Duodenal mucosa (tissue), 2 donors: ENCODE measurements around the gene ZNF577.

Source experiments
- H3K27ac ChIP-seq: one replicate; pipeline ENCODE4 v1.7.0; 2013; ENCODE audit warnings: low read depth, low read length
- H3K27me3 ChIP-seq, 2 donors: one replicate each; pipeline ENCODE4 v1.7.0; 2013; ENCODE audit warnings: low read length in 2 of 2, control low read depth in 1 of 2; ENCODE audit not compliant: insufficient read depth in 2 of 2, control insufficient read depth in 1 of 2
- H3K36me3 ChIP-seq, 2 donors: one replicate each; pipeline ENCODE4 v1.7.0; 2013; ENCODE audit warnings: low read length in 2 of 2, control low read depth in 1 of 2; ENCODE audit not compliant: insufficient read depth in 2 of 2, control insufficient read depth in 1 of 2
- H3K4me1 ChIP-seq, 2 donors: one replicate each; pipeline ENCODE4 v1.7.0; 2013; ENCODE audit warnings: low read length in 2 of 2, control low read depth in 1 of 2; ENCODE audit not compliant: insufficient read depth in 2 of 2, control insufficient read depth in 1 of 2
- H3K4me3 ChIP-seq, 2 donors: one replicate each; pipeline ENCODE4 v1.7.0; 2013; ENCODE audit warnings: low read length in 2 of 2, low read depth in 1 of 2
- H3K9ac ChIP-seq, 2 donors: one replicate each; pipeline ENCODE4 v1.7.0; 2013; ENCODE audit warnings: low read length in 2 of 2, low read depth in 1 of 2
- H3K9me3 ChIP-seq, 2 donors: one replicate each; pipeline ENCODE4 v1.7.0; 2013; ENCODE audit warnings: low read length in 2 of 2, control low read depth in 1 of 2; ENCODE audit not compliant: control insufficient read depth in 1 of 2

Gene ZNF577

DNA sequence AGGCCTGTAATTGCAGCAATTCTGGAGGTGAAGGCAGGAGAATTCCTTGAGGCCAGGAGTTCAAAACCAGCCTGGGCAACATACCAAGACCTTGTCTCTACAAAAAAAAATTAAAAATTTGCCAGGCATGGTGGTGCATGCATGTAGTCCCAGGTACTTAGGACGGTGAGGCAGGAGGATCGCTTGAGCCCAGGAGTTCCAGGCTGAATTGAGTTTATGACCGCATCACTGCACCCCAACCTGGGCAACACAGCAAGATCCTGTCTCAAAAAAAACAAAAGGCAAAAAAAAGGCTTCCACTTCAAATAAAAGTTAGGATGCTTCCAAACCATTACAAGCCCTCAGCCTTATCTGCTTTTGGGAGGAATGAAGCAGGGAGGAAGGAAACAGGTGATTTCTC lies 5.2 kb downstream of the ZNF577 start:
- no peaks in the 10 kb centered on the region for H3K27me3 ChIP-seq
- no peak overlapping the region for H3K27ac ChIP-seq
- no peak overlapping the region for H3K4me3 ChIP-seq
- peaks cover 30 to 52% of the 10 kb centered on the region in 2 donors for H3K9me3 ChIP-seq
- H3K4me1 ChIP-seq, result no peaks in the 10 kb centered on the region
- H3K9ac ChIP-seq, result no peak overlapping the region
- H3K36me3 ChIP-seq, result peaks cover 7 to 20% of the 10 kb centered on the region in 2 donors

DNA sequence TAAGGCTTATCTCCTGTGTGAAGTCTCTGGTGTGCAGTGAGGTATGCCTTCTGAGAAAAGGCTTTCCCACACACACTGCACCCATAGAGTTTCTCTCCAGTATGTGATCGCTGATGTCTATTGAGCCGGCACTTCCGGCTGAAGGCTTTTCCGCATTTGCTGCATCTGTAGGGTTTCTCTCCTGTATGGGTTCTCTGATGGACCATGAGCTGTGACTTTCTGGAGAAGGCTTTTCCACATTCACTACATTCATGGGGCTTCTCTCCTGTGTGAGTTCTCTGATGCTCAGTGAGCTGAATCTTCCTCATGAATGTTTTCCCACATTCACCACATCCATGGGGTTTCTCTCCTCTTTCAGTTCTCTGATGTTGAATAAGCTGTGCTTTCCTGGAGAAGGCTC lies 14.7 kb downstream of the ZNF577 start:
- no peak overlapping the region for H3K27ac ChIP-seq
- H3K4me3 ChIP-seq, result peak overlapping the region; percentile 4 to 39
- H3K9me3 ChIP-seq, result peaks cover 68 to 89% of the 10 kb centered on the region in 2 donors
- no peaks in the 10 kb centered on the region for H3K4me1 ChIP-seq
- no peaks in the 10 kb centered on the region for H3K27me3 ChIP-seq
- H3K9ac ChIP-seq, result no peak overlapping the region
- H3K36me3 ChIP-seq, result peaks cover 31 to 43% of the 10 kb centered on the region in 2 donors

DNA sequence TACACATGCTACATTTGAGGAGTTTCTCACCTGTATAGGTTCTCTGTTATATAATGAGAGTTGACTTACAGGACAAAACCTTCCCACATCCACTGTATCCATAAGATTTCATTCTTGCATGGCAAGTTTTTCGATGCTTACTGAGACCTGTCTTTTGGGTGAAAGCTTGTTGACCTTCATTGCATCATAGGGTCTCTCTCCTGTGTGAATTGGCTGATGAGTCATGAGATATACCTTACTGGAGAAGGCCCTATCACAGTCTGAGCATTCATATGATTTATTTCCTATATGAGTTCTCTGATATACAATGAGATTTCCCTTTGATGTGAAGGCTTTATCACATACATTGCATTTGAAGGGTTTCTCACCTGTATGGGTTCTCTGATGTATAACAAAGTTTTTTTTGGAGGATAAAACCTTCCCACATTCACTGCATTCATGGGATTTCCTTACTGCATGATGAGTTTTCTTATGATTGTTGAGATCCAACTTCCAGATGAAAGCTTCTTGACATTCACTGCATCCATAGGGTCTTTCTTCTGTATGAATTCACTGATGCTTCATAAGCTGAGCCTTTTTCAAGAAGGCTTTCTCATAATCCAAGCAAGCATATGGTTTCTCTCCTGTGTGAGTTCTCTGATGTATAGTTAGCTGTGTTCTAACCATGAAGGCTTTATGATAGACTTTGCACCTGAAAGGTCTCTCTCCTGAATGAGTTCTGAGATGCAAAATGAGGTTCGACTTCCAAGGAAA lies 25.7 kb downstream of the ZNF577 start:
- peak overlapping the region in 1 of 2 donors; percentile 8 for H3K4me3 ChIP-seq
- H3K9me3 ChIP-seq, result peaks cover 69 to 76% of the 10 kb centered on the region in 2 donors
- H3K36me3 ChIP-seq, result peaks cover 0 to 5% of the 10 kb centered on the region in 2 donors
- H3K27ac ChIP-seq, result no peak overlapping the region
- H3K9ac ChIP-seq, result no peak overlapping the region
- no peaks in the 10 kb centered on the region for H3K27me3 ChIP-seq
- no peaks in the 10 kb centered on the region for H3K4me1 ChIP-seq

DNA sequence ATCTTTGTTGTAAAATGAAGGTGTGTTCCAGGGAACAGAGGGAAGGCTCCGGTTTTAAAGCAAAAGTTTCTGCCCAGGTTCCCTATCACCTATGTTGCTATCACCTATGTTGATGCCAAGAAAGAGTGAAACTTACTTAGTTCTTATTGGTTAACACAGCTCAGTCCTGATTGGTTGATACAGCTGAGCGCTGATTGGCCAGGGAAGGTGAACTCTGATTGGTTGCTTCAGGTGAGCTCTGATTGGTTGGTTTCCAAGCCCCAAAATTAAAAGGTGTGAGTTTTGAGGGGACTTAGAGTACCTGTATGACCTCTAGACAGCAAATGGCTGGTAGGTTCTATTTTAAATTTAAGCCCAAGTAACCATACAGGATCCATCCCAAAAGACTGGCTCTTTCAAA lies 50.6 kb downstream of the ZNF577 start:
- H3K4me1 ChIP-seq, result no peaks in the 10 kb centered on the region
- no peak overlapping the region for H3K9ac ChIP-seq
- H3K9me3 ChIP-seq, result peaks cover 12 to 14% of the 10 kb centered on the region in 2 donors
- no peak overlapping the region for H3K4me3 ChIP-seq
- no peak overlapping the region for H3K27ac ChIP-seq
- H3K36me3 ChIP-seq, result no peaks in the 10 kb centered on the region
- H3K27me3 ChIP-seq, result no peaks in the 10 kb centered on the region

DNA sequence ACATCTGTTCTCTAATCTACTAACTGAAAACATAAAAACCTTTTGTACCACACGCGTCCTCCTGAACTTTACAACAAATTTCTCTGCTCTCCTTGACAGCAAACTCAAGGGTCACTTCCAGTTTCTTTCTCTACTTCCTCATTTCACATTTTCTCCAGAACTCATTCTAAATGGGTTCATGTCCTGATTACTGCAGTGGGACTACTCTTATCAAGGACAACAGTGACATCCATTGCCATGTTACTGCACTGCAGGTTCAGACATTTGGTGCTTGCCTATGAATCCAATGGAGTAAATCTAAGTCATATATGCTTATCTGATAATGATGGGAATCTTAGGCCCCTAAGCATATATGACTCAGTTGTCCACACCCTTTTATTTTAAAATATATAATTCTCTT lies 57.5 kb downstream of the ZNF577 start:
- no peak overlapping the region for H3K27ac ChIP-seq
- peaks cover 12 to 16% of the 10 kb centered on the region in 2 donors for H3K9me3 ChIP-seq
- no peaks in the 10 kb centered on the region for H3K4me1 ChIP-seq

DNA sequence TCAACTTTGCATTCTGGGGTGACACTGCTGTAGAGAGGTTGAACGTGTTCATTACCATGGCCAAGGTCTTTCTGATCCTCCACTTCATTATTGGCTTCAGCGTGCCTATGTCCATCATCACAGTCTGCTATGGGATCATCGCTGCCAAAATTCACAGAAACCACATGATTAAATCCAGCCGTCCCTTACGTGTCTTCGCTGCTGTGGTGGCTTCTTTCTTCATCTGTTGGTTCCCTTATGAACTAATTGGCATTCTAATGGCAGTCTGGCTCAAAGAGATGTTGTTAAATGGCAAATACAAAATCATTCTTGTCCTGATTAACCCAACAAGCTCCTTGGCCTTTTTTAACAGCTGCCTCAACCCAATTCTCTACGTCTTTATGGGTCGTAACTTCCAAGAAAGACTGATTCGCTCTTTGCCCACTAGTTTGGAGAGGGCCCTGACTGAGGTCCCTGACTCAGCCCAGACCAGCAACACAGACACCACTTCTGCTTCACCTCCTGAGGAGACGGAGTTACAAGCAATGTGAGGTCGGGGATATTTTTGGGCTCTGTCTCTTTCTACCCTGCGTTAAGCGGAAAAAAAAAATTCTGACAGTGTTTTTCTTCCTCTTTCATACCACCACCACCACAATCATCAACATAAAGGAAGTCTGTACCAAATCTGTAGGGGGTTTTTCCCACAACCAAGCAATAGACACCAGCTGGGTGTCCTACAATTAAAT lies 63.3 kb downstream of the ZNF577 start:
- no peak overlapping the region for H3K9ac ChIP-seq
- peaks cover 0 to 5% of the 10 kb centered on the region in 2 donors for H3K4me1 ChIP-seq
- no peaks in the 10 kb centered on the region for H3K27me3 ChIP-seq
- H3K27ac ChIP-seq, result no peak overlapping the region
- peaks cover 12 to 22% of the 10 kb centered on the region in 2 donors for H3K9me3 ChIP-seq
- H3K36me3 ChIP-seq, result no peaks in the 10 kb centered on the region
- H3K4me3 ChIP-seq, result no peak overlapping the region

More for the DNA sequence above, 57.5 kb downstream of the ZNF577 start:
- Histone ChIP-seq H3K27me3 (no peaks in the 10 kb centered on the region), H3K9ac (no peak overlapping the region), H3K4me3 (no peak overlapping the region), H3K36me3 (no peaks in the 10 kb centered on the region)

DNA sequence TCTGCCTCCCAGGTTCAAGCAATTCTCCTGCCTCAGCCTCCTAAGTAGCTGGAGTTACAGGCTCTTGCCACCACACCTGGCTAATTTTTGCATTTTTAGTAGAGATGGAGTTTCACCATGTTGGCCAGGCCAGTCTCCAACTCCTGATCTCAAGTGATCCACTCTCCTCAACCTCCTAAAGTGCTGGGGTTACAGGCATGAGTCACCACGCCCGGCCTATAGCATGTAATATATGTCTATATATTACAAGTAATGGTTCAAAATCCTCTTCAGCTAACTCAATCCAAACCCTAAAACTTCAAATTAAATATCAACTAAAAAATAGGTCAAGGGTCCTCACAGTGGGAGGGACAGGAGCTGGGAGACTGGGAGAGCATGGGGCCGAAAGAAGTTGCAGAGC lies 64.8 kb downstream of the ZNF577 start:
- Histone ChIP-seq H3K27me3 (no peaks in the 10 kb centered on the region), H3K36me3 (no peaks in the 10 kb centered on the region), H3K4me3 (no peak overlapping the region), H3K9me3 (peaks cover 5 to 22% of the 10 kb centered on the region in 2 donors), H3K9ac (no peak overlapping the region), H3K27ac (no peak overlapping the region), H3K4me1 (peaks cover 0 to 5% of the 10 kb centered on the region in 2 donors)

DNA sequence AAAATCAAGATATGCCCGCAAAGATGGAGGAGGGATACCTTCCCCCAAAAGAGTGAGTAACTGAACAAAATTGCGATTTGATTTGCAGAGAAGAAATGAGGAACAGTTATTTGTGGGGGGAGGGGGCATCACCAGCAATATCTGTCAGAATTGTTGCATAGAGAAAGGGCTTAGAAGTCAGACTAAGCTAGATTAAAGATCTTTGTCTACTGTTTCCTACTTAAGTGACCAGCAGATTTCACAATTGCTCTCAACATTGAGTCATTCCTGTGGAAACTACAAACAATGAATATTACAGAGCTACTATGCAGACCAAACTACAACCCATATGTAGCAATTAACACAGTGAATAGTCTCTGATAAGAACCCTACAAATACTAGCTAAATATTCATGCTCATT lies 65.4 kb downstream of the ZNF577 start:
- Histone ChIP-seq H3K27ac (no peak overlapping the region), H3K36me3 (no peaks in the 10 kb centered on the region), H3K4me1 (peaks cover 0 to 5% of the 10 kb centered on the region in 2 donors), H3K4me3 (no peak overlapping the region), H3K9ac (no peak overlapping the region), H3K9me3 (peaks cover 5 to 16% of the 10 kb centered on the region in 2 donors), H3K27me3 (no peaks in the 10 kb centered on the region)

DNA sequence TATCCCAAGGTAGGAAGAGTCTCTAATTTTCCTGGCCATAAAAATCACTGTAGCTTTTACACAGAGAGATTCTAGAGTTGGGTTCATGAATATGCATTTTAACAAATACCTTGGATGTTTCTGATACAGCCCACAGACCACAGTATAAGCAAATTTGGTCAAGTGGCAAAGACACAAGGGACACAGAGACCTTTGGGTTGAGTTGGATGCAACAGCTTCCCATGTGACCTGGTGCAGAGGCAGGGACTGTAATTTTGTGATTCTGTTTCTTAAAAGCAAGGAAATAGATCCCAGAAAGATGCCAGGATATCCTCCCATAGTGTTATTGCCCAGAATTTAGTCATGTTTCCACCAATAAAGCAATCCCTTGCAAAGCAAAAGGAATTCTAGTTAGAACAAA lies 65.8 kb downstream of the ZNF577 start:
- Histone ChIP-seq H3K4me3 (no peak overlapping the region), H3K9me3 (peaks cover 5 to 13% of the 10 kb centered on the region in 2 donors)

DNA sequence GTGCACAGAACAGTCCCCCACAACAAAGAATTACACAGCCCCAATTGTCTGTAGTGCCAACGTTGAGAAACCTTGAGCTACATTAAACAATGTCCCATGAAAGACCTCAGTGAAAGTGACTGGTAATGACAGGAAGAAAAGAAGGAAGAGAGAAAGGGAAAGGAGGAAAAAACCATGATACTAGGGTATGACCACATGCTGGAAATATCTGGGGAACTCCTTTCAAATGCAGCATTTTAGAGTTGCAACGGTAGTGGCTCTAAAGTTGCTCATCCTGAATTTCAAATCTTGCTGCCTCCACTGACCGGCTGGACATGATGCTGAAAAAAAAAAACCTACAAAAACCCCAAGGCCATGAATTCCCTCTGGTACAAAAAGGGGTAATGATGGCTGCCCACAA lies 66.3 kb downstream of the ZNF577 start:
- Histone ChIP-seq H3K27me3 (no peaks in the 10 kb centered on the region), H3K4me3 (no peak overlapping the region), H3K27ac (no peak overlapping the region), H3K36me3 (no peaks in the 10 kb centered on the region), H3K9ac (no peak overlapping the region), H3K9me3 (peaks cover under 1 to 8% of the 10 kb centered on the region in 2 donors), H3K4me1 (peaks cover 0 to 5% of the 10 kb centered on the region in 2 donors)

More for the DNA sequence above, 65.8 kb downstream of the ZNF577 start:
- no peaks in the 10 kb centered on the region for H3K27me3 ChIP-seq
- no peaks in the 10 kb centered on the region for H3K36me3 ChIP-seq
- H3K4me1 ChIP-seq, result peaks cover 0 to 5% of the 10 kb centered on the region in 2 donors
- H3K9ac ChIP-seq, result no peak overlapping the region
- no peak overlapping the region for H3K27ac ChIP-seq
